KMS-11 (cell line): ENCODE data around the gene B4GALT2.

Experiments used
- H2AFZ ChIP-seq: fragments of 200-600 bp; sonication (generic); 2 replicates; pipeline ENCODE4 v1.6.1; 2016; ENCODE audit warnings: antibody characterized with exemption, mixed run types, low read depth
- H3K27ac ChIP-seq: fragments of 200-600 bp; sonication (generic); 2 replicates; pipeline ENCODE4 v1.6.1; 2016; ENCODE audit warnings: mild to moderate bottlenecking, mixed run types
- H3K27me3 ChIP-seq: fragments of 200-600 bp; sonication (generic); 2 replicates; pipeline ENCODE4 v1.6.1; 2017; ENCODE audit warnings: mild to moderate bottlenecking, low read depth, mixed run types, moderate library complexity; ENCODE audit not compliant: insufficient read depth
- H3K36me3 ChIP-seq: fragments of 200-600 bp; sonication (generic); 2 replicates; pipeline ENCODE4 v1.6.1; 2017; ENCODE audit warnings: mild to moderate bottlenecking, mixed run types; ENCODE audit not compliant: insufficient read depth
- H3K4me1 ChIP-seq: fragments of 200-600 bp; sonication (generic); 2 replicates; pipeline ENCODE4 v1.6.1; 2016; ENCODE audit warnings: mild to moderate bottlenecking, low read depth, mixed run types; ENCODE audit not compliant: poor library complexity, severe bottlenecking
- H3K4me2 ChIP-seq: fragments of 200-600 bp; sonication (generic); 2 replicates; pipeline ENCODE4 v1.7.0; 2016; ENCODE audit warnings: mild to moderate bottlenecking, mixed run types
- H3K4me3 ChIP-seq: fragments of 200-600 bp; sonication (generic); IDR thresholded peaks from 2 replicates; pipeline ENCODE4 v1.6.1; 2017; ENCODE audit warnings: low read depth, low read length, mixed read lengths; ENCODE audit not compliant: insufficient read depth
- H3K79me2 ChIP-seq: fragments of 200-600 bp; sonication (generic); 2 replicates; pipeline ENCODE4 v1.6.1; 2016; ENCODE audit warnings: low read depth, mixed run types; ENCODE audit not compliant: insufficient read depth
- H3K9ac ChIP-seq: fragments of 200-600 bp; sonication (generic); 2 replicates; pipeline ENCODE4 v1.6.1; 2016; ENCODE audit warnings: mild to moderate bottlenecking, mixed run types
- H4K20me1 ChIP-seq: fragments of 200-600 bp; sonication (generic); 2 replicates; pipeline ENCODE4 v1.6.1; 2016; ENCODE audit warnings: mild to moderate bottlenecking, mixed run types; ENCODE audit not compliant: insufficient read depth
- CTCF ChIP-seq: fragments of 200-600 bp; sonication (generic); conservative IDR thresholded peaks from 2 replicates; pipeline ENCODE4 v1.6.1; 2017; ENCODE audit warnings: low read depth, mild to moderate bottlenecking, antibody characterized with exemption, low read length, moderate library complexity, mixed read lengths

B4GALT2 gene

GRCh38 chr1:44033041-44033575, 54.1 kb downstream of the B4GALT2 start:
- H4K20me1 ChIP-seq: no peaks in the 10 kb centered on the region
- no peak overlapping the region for H3K4me3 ChIP-seq
- H3K79me2 ChIP-seq: no peaks in the 10 kb centered on the region
- TF ChIP-seq CTCF: no peak
- no peak overlapping the region for H3K9ac ChIP-seq
- no peak overlapping the region for H3K4me2 ChIP-seq
- no peaks in the 10 kb centered on the region for H3K27me3 ChIP-seq
- H3K4me1 ChIP-seq: peaks cover 35% of the 10 kb centered on the region
- H3K36me3 ChIP-seq: no peaks in the 10 kb centered on the region
- no peak overlapping the region for H2AFZ ChIP-seq
- H3K27ac ChIP-seq: no peak overlapping the region

GRCh38 chr1:44033756-44034155, 54.7 kb downstream of the B4GALT2 start:
- Histone ChIP-seq H3K9ac (no peak overlapping the region), H2AFZ (no peak overlapping the region), H4K20me1 (no peaks in the 10 kb centered on the region), H3K27me3 (no peaks in the 10 kb centered on the region), H3K4me2 (no peak overlapping the region), H3K4me3 (no peak overlapping the region), H3K79me2 (no peaks in the 10 kb centered on the region), H3K27ac (no peak overlapping the region), H3K36me3 (no peaks in the 10 kb centered on the region), H3K4me1 (peaks cover 28% of the 10 kb centered on the region)
- no peak for TF ChIP-seq CTCF

GRCh38 chr1:44034423-44034822, 55.4 kb downstream of the B4GALT2 start:
- Histone ChIP-seq H3K4me3 (no peak overlapping the region), H3K9ac (no peak overlapping the region), H3K79me2 (no peaks in the 10 kb centered on the region), H2AFZ (no peak overlapping the region), H3K36me3 (no peaks in the 10 kb centered on the region), H3K4me2 (no peak overlapping the region), H3K4me1 (peaks cover 23% of the 10 kb centered on the region), H4K20me1 (no peaks in the 10 kb centered on the region), H3K27me3 (no peaks in the 10 kb centered on the region), H3K27ac (no peak overlapping the region)
- no peak for TF ChIP-seq CTCF

GRCh38 chr1:44034976-44035716, 56.1 kb downstream of the B4GALT2 start:
- Histone ChIP-seq H3K4me3 (no peak overlapping the region), H3K4me2 (no peak overlapping the region), H3K27me3 (no peaks in the 10 kb centered on the region), H4K20me1 (no peaks in the 10 kb centered on the region), H3K79me2 (no peaks in the 10 kb centered on the region), H3K9ac (no peak overlapping the region), H3K27ac (no peak overlapping the region), H3K4me1 (peaks cover 21% of the 10 kb centered on the region), H2AFZ (no peak overlapping the region), H3K36me3 (no peaks in the 10 kb centered on the region)
- TF ChIP-seq CTCF: no peak
